VCaP (cell line): Measurements from ENCODE around the gene GPHA2.
A peak's percentile ranks its signal among the peaks of the same experiment; 100 is the strongest.

Experiments
- H3K27ac ChIP-seq: fragments of 450-650 bp; 2 replicates; pipeline ENCODE4 v1.5.1; 2017
- CTCF ChIP-seq: fragments of 450-650 bp; conservative IDR thresholded peaks from 2 replicates; pipeline ENCODE4 v1.5.1; 2017; ENCODE audit warnings: mild to moderate bottlenecking, moderate library complexity

The GPHA2 gene

GRCh38 chr11:64915376-64915887 lies 20.3 kb downstream of the GPHA2 start:
- no peak for TF ChIP-seq CTCF
- peak overlapping the region; percentile 91; the same call in 1 of the 2 replicates for H3K27ac ChIP-seq

GRCh38 chr11:64914123-64914522 lies 21.6 kb downstream of the GPHA2 start:
- TF ChIP-seq CTCF, result no peak
- H3K27ac ChIP-seq, result no peak overlapping the region; the same call in 1 of the 2 replicates

- TF ChIP-seq CTCF, result no peak
- H3K27ac ChIP-seq, result no peak overlapping the region
Observed at GRCh38 chr11:64913171-64913727, 22.4 kb downstream of the GPHA2 start.

- no peak overlapping the region for H3K27ac ChIP-seq
- no peak for TF ChIP-seq CTCF
Observed at GRCh38 chr11:64911689-64912088, 24.0 kb downstream of the GPHA2 start.

- no peak overlapping the region for H3K27ac ChIP-seq
- no peak for TF ChIP-seq CTCF
Observed at GRCh38 chr11:64911142-64911541, 24.6 kb downstream of the GPHA2 start.

GRCh38 chr11:64910451-64911093 lies 25.1 kb downstream of the GPHA2 start:
- no peak overlapping the region for H3K27ac ChIP-seq

More at GRCh38 chr11:64910451-64911093, 25.1 kb downstream of the GPHA2 start:
- TF ChIP-seq CTCF, result no peak
